ENCODE measurements around the gene ATAT1. TPM values are rescaled to one million over a fixed set of nuclear protein-coding genes. Genes with fewer than 3 reads are reported as not detected.

The ATAT1 gene
- total and polyA plus RNA-seq, 2 of the 13 experiments (the other 11 are each of a cell fraction or from before 2014, with no cell fraction given): 9.2 to 23.6 TPM

- TF ChIP-seq, protein P1, sequence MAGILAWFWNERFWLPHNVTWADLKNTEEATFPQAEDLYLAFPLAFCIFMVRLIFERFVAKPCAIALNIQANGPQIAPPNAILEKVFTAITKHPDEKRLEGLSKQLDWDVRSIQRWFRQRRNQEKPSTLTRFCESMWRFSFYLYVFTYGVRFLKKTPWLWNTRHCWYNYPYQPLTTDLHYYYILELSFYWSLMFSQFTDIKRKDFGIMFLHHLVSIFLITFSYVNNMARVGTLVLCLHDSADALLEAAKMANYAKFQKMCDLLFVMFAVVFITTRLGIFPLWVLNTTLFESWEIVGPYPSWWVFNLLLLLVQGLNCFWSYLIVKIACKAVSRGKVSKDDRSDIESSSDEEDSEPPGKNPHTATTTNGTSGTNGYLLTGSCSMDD (CRISPR knock-in tag; IDR thresholded peaks at IDR 0.05): no peak
- TF ChIP-seq ZNF333 (CRISPR knock-in tag; IDR thresholded peaks at IDR 0.05; ENCODE audit: borderline replicate concordance) (no peak), ZNF563 (CRISPR knock-in tag; IDR thresholded peaks at IDR 0.05) (no peak), FOXJ3 (CRISPR knock-in tag; IDR thresholded peaks at IDR 0.05; ENCODE audit: borderline replicate concordance) (no peak), GZF1 (CRISPR knock-in tag; IDR thresholded peaks at IDR 0.05) (peak; percentile 43; the same call in 1 of the 2 replicates), ZNF441 (CRISPR knock-in tag; IDR thresholded peaks at IDR 0.05; ENCODE audit: borderline replicate concordance) (no peak), PHF5A (CRISPR knock-in tag; IDR thresholded peaks at IDR 0.05; ENCODE audit: low read depth, unreplicated experiment) (no peak), ZNF232 (CRISPR knock-in tag; IDR thresholded peaks at IDR 0.05; ENCODE audit: borderline replicate concordance) (no peak), SP1 (IDR thresholded peaks at IDR 0.05) (no peak), SP1 (CRISPR knock-in tag; IDR thresholded peaks at IDR 0.05) (peak; percentile 53), POLR2G (IDR thresholded peaks at IDR 0.05; ENCODE audit: low read depth, low read length) (peak; percentile 92), ZIK1 (CRISPR knock-in tag; IDR thresholded peaks at IDR 0.05; ENCODE audit: borderline replicate concordance, low read depth) (no peak), REPIN1 (CRISPR knock-in tag; IDR thresholded peaks at IDR 0.05; ENCODE audit: borderline replicate concordance, low read depth) (no peak), KLF16 (CRISPR knock-in tag; IDR thresholded peaks at IDR 0.05) (no peak; a peak in 1 of 4 replicates), HMG20B (CRISPR knock-in tag; conservative IDR thresholded peaks at IDR 0.05) (no peak), NR2C2 (CRISPR knock-in tag; IDR thresholded peaks at IDR 0.05; ENCODE audit: borderline replicate concordance) (no peak), YEATS4 (CRISPR knock-in tag; IDR thresholded peaks at IDR 0.05; ENCODE audit: borderline replicate concordance) (peak; percentile 68), DMTF1 (CRISPR knock-in tag; IDR thresholded peaks at IDR 0.05) (no peak), REL (CRISPR knock-in tag; conservative IDR thresholded peaks at IDR 0.05) (0 out of 2 replicates have a peak, but pooled peaks have one; percentile 32), ZFYVE20 (CRISPR knock-in tag; IDR thresholded peaks at IDR 0.05; ENCODE audit: borderline replicate concordance, low read depth) (no peak), DMAP1 (CRISPR knock-in tag; IDR thresholded peaks at IDR 0.05) (peak; percentile 85; the same call in 1 of the 2 replicates), STAG1 (CRISPR knock-in tag; IDR thresholded peaks at IDR 0.05) (no peak), DPF2 (CRISPR knock-in tag; IDR thresholded peaks at IDR 0.05; ENCODE audit: borderline replicate concordance, low read depth) (no peak), ZNF556 (CRISPR knock-in tag; IDR thresholded peaks at IDR 0.05; ENCODE audit: borderline replicate concordance) (0 out of 2 replicates have a peak, but pooled peaks have one; percentile 15), ARHGAP35 (CRISPR knock-in tag; IDR thresholded peaks at IDR 0.05; ENCODE audit: borderline replicate concordance) (no peak)
- TF ChIP-seq, protein P2, sequence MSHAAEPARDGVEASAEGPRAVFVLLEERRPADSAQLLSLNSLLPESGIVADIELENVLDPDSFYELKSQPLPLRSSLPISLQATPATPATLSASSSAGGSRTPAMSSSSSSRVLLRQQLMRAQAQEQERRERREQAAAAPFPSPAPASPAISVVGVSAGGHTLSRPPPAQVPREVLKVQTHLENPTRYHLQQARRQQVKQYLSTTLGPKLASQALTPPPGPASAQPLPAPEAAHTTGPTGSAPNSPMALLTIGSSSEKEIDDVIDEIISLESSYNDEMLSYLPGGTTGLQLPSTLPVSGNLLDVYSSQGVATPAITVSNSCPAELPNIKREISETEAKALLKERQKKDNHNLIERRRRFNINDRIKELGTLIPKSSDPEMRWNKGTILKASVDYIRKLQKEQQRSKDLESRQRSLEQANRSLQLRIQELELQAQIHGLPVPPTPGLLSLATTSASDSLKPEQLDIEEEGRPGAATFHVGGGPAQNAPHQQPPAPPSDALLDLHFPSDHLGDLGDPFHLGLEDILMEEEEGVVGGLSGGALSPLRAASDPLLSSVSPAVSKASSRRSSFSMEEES (CRISPR knock-in tag; IDR thresholded peaks at IDR 0.05): peak; percentile 26; the same call in 1 of the 2 replicates
- TF ChIP-seq, protein P3, sequence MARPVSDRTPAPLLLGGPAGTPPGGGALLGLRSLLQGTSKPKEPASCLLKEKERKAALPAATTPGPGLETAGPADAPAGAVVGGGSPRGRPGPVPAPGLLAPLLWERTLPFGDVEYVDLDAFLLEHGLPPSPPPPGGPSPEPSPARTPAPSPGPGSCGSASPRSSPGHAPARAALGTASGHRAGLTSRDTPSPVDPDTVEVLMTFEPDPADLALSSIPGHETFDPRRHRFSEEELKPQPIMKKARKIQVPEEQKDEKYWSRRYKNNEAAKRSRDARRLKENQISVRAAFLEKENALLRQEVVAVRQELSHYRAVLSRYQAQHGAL (CRISPR knock-in tag; IDR thresholded peaks at IDR 0.05; ENCODE audit: not compliant biosample characterization): no peak
These were observed 11.8 kb upstream of the ATAT1 start (continued) for GRCh38 chr6:30614843-30615218.
